Loucy (cell line): ENCODE data around the gene LRRC14B.
"Not testable (repeated sequence)": the region's sequence is repeated elsewhere in the genome, so short reads cannot be mapped to it uniquely, and the experiment has no call there.

ENCODE experiments used
- H2AFZ ChIP-seq: fragments of 200-600 bp; sonication (generic); 2 replicates; pipeline ENCODE4 v1.6.0; 2016; ENCODE audit warnings: antibody characterized with exemption, mild to moderate bottlenecking, low read length, moderate library complexity
- H3F3A ChIP-seq: fragments of 200-600 bp; 2 replicates; pipeline ENCODE4 v1.6.0; 2016; ENCODE audit warnings: antibody characterized with exemption, low read depth, mild to moderate bottlenecking
- H3K27me3 ChIP-seq: fragments of 200-600 bp; sonication (generic); 2 replicates; pipeline ENCODE4 v1.6.1; 2014; ENCODE audit warnings: low read length, mild to moderate bottlenecking; ENCODE audit not compliant: insufficient read depth, poor library complexity, severe bottlenecking
- H3K36me3 ChIP-seq: fragments of 200-600 bp; sonication (generic); 2 replicates; pipeline ENCODE4 v1.6.1; 2016; ENCODE audit warnings: low read length; ENCODE audit not compliant: insufficient read depth
- H3K4me1 ChIP-seq: fragments of 200-600 bp; sonication (generic); 2 replicates; pipeline ENCODE4 v1.5.1; 2014; ENCODE audit warnings: low read length, mild to moderate bottlenecking; ENCODE audit not compliant: insufficient read depth, poor library complexity, severe bottlenecking
- H3K4me2 ChIP-seq: fragments of 200-600 bp; sonication (generic); 2 replicates; pipeline ENCODE4 v1.6.0; 2014; ENCODE audit warnings: antibody characterized with exemption, low read length, low read depth, mild to moderate bottlenecking; ENCODE audit not compliant: poor library complexity, severe bottlenecking
- H3K4me3 ChIP-seq: fragments of 200-600 bp; sonication (generic); 2 replicates; pipeline ENCODE4 v1.5.1; 2014; ENCODE audit warnings: low read length, mild to moderate bottlenecking, mixed read lengths; ENCODE audit not compliant: poor library complexity, severe bottlenecking
- H3K79me2 ChIP-seq: fragments of 200-600 bp; sonication (generic); 2 replicates; pipeline ENCODE4 v1.6.1; 2014; ENCODE audit warnings: low read length; ENCODE audit not compliant: insufficient read depth
- H3K9ac ChIP-seq: fragments of 200-600 bp; sonication (generic); 2 replicates; pipeline ENCODE4 v1.6.0; 2014; ENCODE audit warnings: mild to moderate bottlenecking, low read depth, low read length, moderate library complexity; ENCODE audit not compliant: poor library complexity, severe bottlenecking
- H3K9me2 ChIP-seq: fragments of 200-600 bp; sonication (generic); replicated peaks from 2 replicates; pipeline ENCODE4 v1.6.1; 2016; ENCODE audit warnings: low read depth, low read length, mixed read lengths
- H3K9me3 ChIP-seq: fragments of 200-600 bp; sonication (generic); 2 replicates; pipeline ENCODE4 v1.6.1; 2014; ENCODE audit warnings: mild to moderate bottlenecking, antibody characterized with exemption, low read length, low read depth; ENCODE audit not compliant: insufficient read depth
- H4K20me1 ChIP-seq: fragments of 200-600 bp; sonication (generic); 2 replicates; pipeline ENCODE4 v1.6.0; 2014; ENCODE audit warnings: antibody characterized with exemption, low read length, mild to moderate bottlenecking; ENCODE audit not compliant: insufficient read depth, poor library complexity, severe bottlenecking
- CTCF ChIP-seq: fragments of 200-600 bp; sonication (generic); conservative IDR thresholded peaks from 2 replicates; pipeline ENCODE4 v1.5.1; 2014; ENCODE audit warnings: mild to moderate bottlenecking, antibody characterized with exemption, low read length
- EZH2phosphoT487 ChIP-seq: fragments of 200-600 bp; IDR thresholded peaks from 2 replicates; pipeline ENCODE4 v1.6.1; 2018; ENCODE audit warnings: antibody characterized with exemption, mild to moderate bottlenecking, moderate library complexity, borderline replicate concordance

Gene LRRC14B

GRCh38 chr5:196350-196749 lies 5.1 kb downstream of the LRRC14B start:
- H3K4me3 ChIP-seq: no peak overlapping the region
- no peak overlapping the region for H3K4me2 ChIP-seq
- H2AFZ ChIP-seq: no peak overlapping the region
- H3F3A ChIP-seq: no peaks in the 10 kb centered on the region
- no peaks in the 10 kb centered on the region for H4K20me1 ChIP-seq
- H3K9me3 ChIP-seq: no peaks in the 10 kb centered on the region
- no peaks in the 10 kb centered on the region for H3K9me2 ChIP-seq
- no peaks in the 10 kb centered on the region for H3K27me3 ChIP-seq
- peaks cover 16% of the 10 kb centered on the region for H3K4me1 ChIP-seq
- TF ChIP-seq EZH2phosphoT487 (no peak), CTCF (no peak)
- H3K36me3 ChIP-seq: no peaks in the 10 kb centered on the region
- H3K9ac ChIP-seq: no peak overlapping the region
- H3K79me2 ChIP-seq: no peaks in the 10 kb centered on the region

DNA sequence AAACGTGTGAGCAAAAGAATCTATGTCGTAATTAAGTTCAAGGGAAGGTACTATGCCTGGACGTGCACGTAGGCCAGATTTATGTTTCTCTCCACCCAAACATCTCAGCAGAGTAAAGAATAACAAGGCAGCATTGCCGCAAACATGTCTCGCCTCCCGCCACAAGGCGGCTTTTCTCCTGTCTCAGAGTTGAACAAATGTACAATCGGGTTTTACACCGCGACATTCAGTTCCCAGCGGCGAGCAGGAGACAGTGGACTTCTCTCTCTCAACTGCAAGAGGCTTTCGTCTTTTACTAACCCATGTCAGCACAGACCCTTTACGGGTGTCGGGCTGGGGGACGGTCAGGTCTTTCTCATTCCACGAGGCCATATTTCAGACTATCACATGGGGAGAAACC lies 5.7 kb downstream of the LRRC14B start:
- H3F3A ChIP-seq, H3K4me3 ChIP-seq, H4K20me1 ChIP-seq, H3K9me3 ChIP-seq, H3K27me3 ChIP-seq, H3K4me2 ChIP-seq, H3K9me2 ChIP-seq, H3K79me2 ChIP-seq, H2AFZ ChIP-seq, H3K9ac ChIP-seq, H3K36me3 ChIP-seq: not testable (repeated sequence)
- H3K4me1 ChIP-seq: peaks cover 23% of the 10 kb centered on the region

DNA sequence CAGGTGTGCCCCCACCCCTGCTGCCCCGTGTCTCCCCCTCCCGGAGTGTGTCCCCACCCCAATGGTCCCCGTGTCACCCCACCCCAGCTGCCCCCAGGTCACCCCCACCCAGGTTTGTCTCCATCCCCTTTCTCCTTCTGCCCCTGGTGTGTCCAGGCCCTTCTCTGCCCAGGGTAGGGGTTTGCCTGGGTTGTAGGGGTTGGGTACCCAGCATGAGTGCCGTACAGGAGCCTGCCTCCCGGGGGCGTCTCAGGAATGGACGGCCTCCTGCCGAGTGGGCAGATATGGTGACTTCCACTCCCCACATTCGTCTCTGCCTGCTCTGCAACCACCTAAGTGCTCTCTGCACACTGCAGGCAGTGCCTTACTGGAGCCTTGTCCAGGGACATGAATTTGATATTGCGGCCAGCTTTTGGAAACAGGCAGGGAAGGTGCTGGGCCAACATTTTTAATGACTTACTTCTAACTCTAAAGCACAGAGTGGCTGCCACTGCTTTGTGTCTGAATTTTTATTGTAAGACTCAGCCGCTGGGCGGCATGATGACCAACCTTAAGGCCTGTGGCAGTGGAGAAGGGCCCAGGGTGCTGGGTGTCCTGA lies 6.7 kb downstream of the LRRC14B start:
- H3K4me2 ChIP-seq: no peak overlapping the region
- no peaks in the 10 kb centered on the region for H3K79me2 ChIP-seq
- peaks cover 24% of the 10 kb centered on the region for H3K4me1 ChIP-seq
- H3F3A ChIP-seq: no peaks in the 10 kb centered on the region
- H4K20me1 ChIP-seq: no peaks in the 10 kb centered on the region
- H3K9me3 ChIP-seq: no peaks in the 10 kb centered on the region
- no peak overlapping the region for H3K9ac ChIP-seq
- no peaks in the 10 kb centered on the region for H3K9me2 ChIP-seq
- no peaks in the 10 kb centered on the region for H3K27me3 ChIP-seq
- no peak; the same call in 1 of the 2 replicates for TF ChIP-seq CTCF
- TF ChIP-seq EZH2phosphoT487: no peak
- peaks cover 4% of the 10 kb centered on the region; the same call in 1 of the 2 replicates for H3K36me3 ChIP-seq
- H2AFZ ChIP-seq: no peak overlapping the region
- no peak overlapping the region for H3K4me3 ChIP-seq

- H3K27me3 ChIP-seq: no peaks in the 10 kb centered on the region
- no peaks in the 10 kb centered on the region for H3K79me2 ChIP-seq
- H3K9me2 ChIP-seq: no peaks in the 10 kb centered on the region
- H3K9ac ChIP-seq: no peak overlapping the region
- H3K4me3 ChIP-seq: no peak overlapping the region
- peaks cover 9% of the 10 kb centered on the region; the same call in 1 of the 2 replicates for H3K36me3 ChIP-seq
- no peak overlapping the region for H2AFZ ChIP-seq
- H3K9me3 ChIP-seq: no peaks in the 10 kb centered on the region
- TF ChIP-seq EZH2phosphoT487: no peak
- TF ChIP-seq CTCF: no peak
- H3F3A ChIP-seq: no peaks in the 10 kb centered on the region
- H3K4me1 ChIP-seq: peaks cover 24% of the 10 kb centered on the region
- no peaks in the 10 kb centered on the region for H4K20me1 ChIP-seq
- H3K4me2 ChIP-seq: no peak overlapping the region
Measured at GRCh38 chr5:198516-199196, 7.4 kb downstream of the LRRC14B start.
